NCI-H2171 (cell line): ENCODE results near the gene CNTF.

Experiments used
- DNase-seq: peaks from one replicate; lab custom pipeline; 2025; lab: John Stamatoyannopoulos, UW

Gene CNTF

DNA sequence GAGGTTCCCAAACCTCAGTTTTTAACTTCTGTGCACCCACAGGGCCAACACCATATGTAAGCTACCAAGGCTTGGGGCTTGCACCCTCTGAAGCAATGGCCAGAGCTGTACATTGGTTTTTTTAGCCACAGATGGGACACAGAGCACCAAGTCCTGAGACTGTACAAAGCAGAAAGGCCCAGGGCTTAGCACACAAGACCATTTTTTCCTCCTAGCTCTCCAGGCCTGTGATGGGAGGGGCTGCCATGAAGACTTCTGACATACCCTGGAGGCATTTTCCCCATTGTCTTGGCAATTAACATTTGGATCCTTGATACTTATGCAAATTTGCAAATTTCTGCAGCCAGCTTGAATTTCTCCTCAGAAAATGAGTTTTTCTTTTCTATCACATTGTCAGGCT, 23.4 kb downstream of the CNTF start:
- no peak for DNase-seq

DNA sequence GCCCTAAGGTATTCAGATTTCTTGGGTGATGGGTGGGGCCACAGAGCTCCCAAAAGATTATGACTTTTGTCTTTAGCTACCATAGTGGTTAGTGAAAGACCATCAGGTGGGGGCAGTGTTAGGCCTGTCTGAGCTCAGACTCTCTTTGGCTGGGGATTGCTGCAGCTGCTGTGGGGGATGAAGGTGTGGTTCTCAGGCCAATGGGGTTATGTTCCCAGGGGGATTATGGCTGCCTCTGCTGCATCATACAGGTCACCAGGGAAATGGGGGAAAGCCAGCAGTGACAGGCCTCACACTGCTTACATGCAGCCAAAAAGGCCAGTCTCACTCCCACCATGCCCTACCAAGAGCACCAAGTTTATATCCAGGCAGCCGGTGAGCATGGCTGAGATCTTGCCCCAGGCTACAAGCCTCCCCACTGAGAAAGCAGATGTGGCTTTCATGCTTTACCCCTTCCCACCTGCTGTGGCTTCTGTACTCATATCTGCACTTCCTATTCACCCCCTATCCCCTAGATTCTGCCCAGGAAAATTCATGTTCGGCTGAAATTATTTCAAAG, 24.8 kb downstream of the CNTF start:
- DNase-seq, result no peak

DNA sequence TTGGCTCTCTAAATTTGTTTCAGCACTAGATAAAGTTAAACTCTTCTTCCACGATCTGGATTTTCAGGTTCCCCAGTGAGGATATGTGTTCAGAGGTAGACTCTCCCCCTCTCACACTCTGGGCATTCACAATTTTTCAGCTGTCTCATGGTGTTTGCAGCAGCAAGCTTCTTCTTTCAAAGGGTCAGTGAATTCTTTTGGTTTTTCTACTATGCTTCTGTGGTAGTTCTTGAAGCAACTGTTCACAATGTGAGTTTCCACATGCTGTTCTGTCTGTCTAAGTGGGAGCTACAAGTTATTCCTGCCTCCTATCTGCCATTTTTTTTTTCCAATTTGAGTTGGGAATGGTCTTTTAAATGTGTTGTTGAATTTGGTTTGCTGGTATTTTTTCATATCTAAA, 25.4 kb downstream of the CNTF start:
- DNase-seq, result no peak

DNA sequence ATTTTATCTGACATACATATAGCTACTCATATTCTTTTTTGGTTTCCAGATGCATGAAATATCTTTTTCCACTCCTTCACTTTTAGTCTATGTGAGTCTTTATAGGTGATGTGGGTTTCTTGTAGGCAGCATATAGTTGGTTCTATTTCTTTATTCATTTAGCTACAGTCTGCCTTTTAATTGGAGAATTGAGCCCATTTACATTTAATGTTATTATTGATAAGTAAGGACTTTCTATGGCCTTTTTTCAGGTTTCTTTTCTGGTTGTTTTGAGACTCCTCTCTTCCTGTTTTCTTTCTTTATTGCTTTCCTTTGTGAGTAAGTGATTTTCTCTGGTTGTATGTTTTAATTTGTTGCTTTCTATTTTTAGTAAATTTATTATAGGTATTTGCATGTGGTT, 27.2 kb downstream of the CNTF start:
- no peak for DNase-seq

DNA sequence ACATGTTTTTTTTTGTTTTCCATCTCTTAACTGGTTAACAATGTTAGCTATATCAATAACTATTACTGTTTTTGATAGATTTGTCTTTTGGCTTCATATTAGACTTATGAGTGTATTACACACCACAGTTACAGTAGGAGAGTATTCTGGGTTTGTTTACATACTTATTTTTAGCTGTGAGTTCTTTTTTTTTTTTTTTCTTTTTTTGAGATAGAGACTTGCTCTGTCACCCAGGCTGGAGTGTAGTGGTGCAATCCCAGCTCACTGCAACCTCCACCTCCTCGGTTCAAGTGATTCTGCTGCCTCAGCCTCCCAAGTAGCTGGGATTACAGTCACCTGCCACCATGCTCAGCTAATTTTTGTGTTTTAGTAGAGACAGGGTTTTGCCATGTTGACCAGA, 28.0 kb downstream of the CNTF start:
- DNase-seq, result no peak

DNA sequence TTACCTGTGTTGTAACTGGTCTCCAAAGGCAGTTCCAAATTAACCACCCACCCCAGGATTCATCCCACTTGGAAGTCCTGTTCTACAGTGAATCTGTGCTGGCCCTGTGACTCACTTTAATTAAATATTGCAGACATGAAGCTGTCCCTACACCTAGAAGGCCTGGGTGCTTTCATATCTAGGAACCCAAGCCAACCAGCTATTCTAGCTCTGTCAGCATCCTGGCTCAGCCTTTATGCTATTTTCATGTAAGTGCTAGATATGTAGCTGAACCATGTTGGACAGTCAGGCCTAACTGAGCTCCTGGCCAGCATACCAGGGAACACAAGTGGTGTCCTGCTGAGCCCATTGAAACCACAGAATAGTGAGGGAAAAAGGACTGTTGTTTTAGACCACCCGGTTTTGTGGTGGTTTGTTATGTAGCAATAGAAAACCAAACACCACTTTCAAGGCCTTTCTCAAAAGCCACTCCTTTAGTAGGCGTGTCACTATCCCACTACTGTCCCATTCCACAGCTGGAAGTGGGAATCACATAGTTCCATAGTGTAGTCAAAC, 30.3 kb downstream of the CNTF start:
- DNase-seq, result no peak

DNA sequence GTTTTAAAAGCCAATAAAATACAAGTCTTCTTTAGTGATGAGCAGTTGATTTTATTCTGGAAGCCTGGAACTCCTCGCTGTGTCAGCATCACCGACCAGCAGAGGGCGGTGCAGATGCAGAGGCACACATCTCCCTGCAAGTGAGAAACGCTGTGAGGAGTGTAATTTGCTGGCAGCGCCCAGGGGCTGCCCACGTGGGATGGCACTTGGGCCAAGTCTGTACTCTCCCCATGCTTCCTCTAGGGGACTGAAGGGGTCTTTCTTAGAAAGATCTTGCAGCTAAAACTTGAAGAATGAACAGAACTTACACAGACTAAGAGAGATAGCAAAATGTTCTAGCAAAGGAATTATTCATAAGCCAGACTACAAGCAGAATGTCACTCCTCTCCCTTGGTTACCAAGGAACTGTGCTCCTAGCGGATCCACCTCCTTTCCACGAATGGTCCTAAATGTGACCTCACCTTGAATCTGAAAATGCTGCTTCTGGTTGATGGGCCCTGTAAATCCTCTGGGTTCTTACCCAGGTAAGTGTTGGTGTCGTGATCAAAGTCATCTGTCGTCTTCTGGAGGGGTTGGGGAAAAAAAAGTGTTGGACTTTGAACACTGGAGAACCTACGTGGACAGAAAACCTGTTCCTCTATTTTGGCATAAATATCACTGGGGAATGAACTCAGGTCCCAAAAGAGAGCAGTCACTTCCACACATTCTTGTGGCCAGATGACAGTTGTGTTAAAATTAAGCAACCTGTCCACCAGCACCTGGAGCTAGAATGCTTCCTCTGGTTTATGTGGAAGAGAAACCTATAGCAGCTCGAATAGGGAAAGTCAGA, 31.8 kb downstream of the CNTF start:
- DNase-seq, result no peak

DNA sequence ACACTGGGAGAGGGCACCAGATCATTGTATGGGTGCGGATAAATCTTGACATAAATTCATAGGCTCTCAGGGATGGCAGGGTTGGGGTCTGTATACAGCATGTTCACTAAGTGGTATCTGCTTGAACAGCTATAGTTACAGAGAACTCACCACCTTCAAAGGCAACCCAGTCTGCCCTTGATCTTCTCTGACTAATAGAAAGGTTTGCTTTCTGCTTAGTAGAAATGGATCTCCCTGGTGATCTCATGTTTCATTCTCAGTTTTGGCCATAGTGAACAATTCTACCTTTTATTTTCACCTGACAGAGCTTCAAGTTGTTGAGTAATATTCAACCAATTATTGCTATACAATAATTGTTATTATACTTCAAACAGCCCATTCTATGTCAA, 32.4 kb downstream of the CNTF start:
- no peak for DNase-seq

DNA sequence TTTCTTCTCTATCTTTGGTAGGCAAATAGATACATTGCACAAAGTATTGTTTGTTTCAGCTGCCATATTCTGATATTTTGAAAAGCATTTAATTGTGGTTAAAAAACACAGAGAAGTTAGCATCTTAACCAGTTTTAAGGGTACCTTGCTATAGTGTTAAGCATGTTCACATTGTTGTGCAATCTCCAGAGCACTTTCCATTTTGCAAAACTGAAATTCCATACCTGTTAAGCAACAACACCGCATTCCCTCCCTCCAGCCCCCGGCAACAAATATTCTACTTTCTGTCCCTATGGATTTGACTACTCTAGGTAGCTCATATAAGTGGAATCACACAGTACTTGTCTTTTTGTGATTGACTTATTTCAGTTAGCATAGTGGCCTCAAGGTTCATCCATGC, 33.9 kb downstream of the CNTF start:
- no peak for DNase-seq

DNA sequence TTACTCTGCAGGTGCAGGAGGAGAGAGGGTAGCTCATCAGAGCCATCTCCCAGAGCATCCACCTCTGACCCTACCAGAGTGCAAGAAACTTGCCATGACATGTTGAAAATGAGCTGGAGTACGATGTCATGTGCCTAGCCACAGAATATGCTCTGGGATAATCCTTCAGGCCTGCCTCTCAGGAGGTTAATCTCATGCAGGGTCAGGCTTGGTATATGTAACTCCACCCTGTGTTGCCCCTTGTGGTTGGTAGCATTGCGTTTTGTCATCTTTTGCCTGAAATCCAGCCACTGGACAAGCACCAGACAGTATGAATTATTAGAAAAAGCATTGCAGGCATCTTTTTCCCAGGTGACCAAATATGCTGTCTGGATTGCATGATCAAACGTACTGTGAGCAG, 36.2 kb downstream of the CNTF start:
- DNase-seq, result no peak

DNA sequence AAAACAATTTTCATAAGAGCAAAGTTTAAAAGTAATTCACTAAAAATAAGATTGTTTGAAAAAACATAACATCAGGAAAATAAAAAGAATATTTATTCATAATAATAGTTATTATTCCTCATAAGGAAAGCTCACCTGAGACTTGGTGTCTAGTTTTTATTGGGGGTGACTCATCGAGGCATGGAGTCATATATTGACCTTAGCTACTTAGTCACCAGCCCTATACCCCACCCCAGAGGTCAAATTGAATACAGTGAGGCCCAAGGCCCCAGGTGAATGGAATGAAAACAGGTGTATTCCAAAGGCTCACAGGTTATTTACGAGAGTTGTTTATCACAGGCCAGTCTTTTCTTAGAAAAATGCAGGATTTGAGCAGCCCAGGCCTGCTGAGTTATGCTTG, 36.9 kb downstream of the CNTF start:
- DNase-seq, result no peak

DNA sequence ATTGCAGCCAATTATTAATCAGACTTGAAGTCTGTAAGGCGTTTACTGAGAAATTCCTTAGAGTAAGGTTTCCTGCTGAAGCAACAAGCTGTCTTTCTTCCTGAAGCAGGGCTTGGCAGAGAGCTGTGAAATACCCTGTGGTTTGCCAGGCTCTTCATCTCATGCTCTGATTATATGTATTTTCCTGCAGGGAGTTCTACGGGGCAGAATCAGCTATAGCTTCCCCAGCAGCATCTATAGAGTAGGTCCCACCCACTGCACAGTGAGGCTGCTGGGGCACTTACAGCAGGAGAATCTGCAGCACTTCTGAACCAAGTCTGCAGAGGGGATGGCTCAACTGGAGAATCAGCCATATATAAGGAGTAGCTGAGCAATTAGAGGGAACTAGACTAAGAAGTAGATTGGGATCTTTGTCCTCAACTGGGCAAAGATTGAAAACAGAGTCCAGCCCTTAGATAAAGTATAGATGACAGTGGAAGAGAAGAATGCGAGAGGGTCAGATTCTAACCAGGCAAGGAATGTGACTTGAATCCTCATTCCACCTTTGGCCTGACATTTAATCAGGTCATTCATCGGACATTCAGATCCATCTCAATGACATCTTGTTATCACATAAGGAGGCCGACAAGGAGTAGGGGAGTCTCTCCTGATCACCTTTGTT, 37.6 kb downstream of the CNTF start:
- no peak for DNase-seq

DNA sequence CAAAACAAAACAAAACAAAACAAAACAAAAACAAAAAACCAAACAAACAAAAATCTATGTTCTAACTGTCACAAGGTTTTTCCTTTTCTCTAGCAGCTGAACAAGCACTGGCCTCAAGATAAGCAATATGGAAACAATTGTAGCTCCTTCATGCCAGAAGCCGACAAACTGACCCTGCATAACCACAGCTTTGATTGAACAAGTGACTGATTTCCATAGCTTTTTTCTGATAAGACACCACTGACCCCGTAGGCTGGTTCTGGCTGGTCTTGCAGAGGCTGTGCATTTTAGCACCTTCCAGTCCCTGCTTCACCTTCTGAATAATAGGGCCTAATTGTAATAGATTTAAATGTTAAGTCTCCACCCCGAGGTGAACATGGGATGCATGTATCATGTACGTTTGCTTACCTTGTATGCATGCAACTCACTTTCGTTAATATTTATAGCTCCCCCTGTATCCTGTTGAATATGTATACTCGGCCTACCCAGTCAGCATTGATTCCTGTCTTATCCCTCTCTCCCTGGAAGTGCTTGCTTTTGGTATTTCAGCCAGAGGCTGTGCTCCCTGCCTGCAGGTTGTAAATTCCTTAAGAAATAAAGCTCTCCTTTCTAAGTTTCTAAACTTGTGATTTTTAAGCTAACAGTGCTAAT, 49.6 kb downstream of the CNTF start:
- DNase-seq, result no peak

DNA sequence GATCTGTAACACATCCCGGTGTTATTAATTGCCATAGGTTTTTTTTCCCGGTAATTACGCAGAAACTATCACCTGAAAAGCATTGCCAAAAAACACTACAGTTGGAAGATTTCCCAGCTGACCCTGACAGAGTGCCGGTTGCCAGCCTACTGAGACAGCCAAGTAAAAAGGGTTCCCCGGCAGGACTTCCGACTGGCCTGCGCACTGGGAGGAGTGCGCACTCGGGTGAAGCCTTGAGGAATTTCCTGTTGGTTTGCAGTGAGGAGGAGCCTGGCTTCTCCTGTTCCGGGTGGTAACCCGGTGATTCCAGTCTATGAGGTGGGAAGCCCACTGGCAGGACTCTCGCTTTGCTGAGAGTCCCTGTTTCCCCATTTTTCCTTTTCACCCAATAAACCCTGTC, 52.1 kb downstream of the CNTF start:
- DNase-seq, result no peak
